ENCODE data around the gene MGLL.

Gene MGLL

DNA sequence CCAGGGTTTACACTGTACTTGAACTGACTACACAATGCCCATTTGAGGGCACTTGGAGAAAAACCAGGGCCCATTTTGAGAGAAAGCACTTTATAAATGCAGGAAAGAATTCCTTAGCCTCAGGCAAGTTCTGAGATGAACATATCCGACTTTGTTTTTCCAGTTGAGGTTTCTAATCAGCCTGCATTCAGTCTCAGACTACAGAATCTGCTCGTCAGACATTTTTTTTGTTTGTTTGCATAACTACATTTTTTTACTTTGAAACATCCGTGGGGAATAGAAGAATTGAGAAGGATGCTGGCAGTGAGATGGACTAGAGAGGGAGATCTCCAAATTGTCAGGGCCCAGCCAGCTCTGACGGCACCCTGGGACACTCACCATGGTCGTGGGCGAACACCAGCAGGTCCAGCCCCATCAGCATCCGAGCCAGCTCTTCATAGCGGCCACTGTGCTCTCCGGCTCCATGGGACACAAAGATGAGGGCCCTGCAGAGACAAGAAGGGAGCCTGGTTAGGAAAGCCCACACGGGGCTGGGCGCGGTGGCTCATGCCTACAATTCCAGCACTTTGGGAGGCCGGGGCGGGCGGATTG, 40.8 kb downstream of the MGLL start:
- no peak overlapping the region for H3K27ac Mint-ChIP-seq (ENCODE audit: low read depth)
- no peak for DNase-seq (ENCODE audit: low spot score in 2 of 2)
- no peak for ATAC-seq (replicated peaks; ENCODE audit: extremely low read depth, poor library complexity, severe bottlenecking)
- H3K27me3 Mint-ChIP-seq: peaks cover 12% of the 10 kb centered on the region
- H3K36me3 Mint-ChIP-seq (ENCODE audit: insufficient read depth): no peaks in the 10 kb centered on the region
- no peak overlapping the region for H3K4me3 Mint-ChIP-seq
- no peaks in the 10 kb centered on the region for H3K9me3 Mint-ChIP-seq
- H3K4me1 Mint-ChIP-seq: no peaks in the 10 kb centered on the region

- H3K36me3 Mint-ChIP-seq (ENCODE audit: insufficient read depth): no peaks in the 10 kb centered on the region
Measured at GRCh38 chr3:127780536-127781400, 41.5 kb downstream of the MGLL start.

GRCh38 chr3:127779747-127780146, 42.6 kb downstream of the MGLL start:
- ATAC-seq (replicated peaks; ENCODE audit: extremely low read depth, poor library complexity, severe bottlenecking): no peak

More at GRCh38 chr3:127780536-127781400, 41.5 kb downstream of the MGLL start:
- no peaks in the 10 kb centered on the region for H3K4me1 Mint-ChIP-seq
- H3K27ac Mint-ChIP-seq (ENCODE audit: low read depth): no peak overlapping the region
- no peak for DNase-seq (ENCODE audit: low spot score in 2 of 2)
- H3K4me3 Mint-ChIP-seq: no peak overlapping the region
- no peaks in the 10 kb centered on the region for H3K9me3 Mint-ChIP-seq
- ATAC-seq (replicated peaks; ENCODE audit: extremely low read depth, poor library complexity, severe bottlenecking): no peak
- H3K27me3 Mint-ChIP-seq: peaks cover 12% of the 10 kb centered on the region

DNA sequence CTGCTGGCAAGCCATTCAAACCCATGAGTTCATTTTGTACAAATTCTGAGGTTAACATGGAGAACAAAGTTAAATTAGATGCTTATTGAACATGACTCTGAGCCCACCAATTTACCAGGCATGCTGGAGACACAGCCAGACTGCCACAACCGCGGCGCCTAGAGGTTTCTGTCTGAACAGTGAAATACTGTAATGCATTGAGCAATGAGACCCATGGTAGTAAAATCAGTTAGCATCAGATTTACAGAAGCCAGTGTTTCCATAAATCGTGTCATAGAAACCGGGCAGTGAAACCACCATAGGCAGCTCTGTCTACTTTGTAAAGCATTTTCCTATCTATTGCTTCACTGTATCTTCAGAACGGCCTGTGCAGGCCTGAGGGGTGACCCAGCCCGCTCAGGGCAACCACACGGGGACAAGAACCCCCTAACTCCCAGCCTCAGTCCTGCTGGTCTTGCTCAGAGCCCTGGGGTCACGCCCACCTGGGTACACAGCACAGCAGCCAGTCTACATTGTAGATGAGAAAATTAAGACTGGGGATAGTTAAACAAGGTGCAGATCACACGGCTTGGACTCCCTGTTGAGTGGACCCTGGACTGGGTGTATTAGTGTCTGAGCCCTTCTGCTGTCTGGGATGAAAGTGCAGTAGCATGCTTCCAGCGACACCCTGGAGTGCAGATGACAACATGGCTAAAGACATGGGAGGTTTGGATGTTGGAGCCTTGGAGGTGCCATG, 44.2 kb downstream of the MGLL start:
- H3K27ac Mint-ChIP-seq (ENCODE audit: low read depth): no peak overlapping the region
- H3K36me3 Mint-ChIP-seq (ENCODE audit: insufficient read depth): no peaks in the 10 kb centered on the region
- no peak overlapping the region for H3K4me3 Mint-ChIP-seq
- no peaks in the 10 kb centered on the region for H3K4me1 Mint-ChIP-seq
- DNase-seq (ENCODE audit: low spot score in 2 of 2): no peak
- ATAC-seq (replicated peaks; ENCODE audit: extremely low read depth, poor library complexity, severe bottlenecking): no peak
- H3K9me3 Mint-ChIP-seq: no peaks in the 10 kb centered on the region
- H3K27me3 Mint-ChIP-seq: no peaks in the 10 kb centered on the region

More at GRCh38 chr3:127779747-127780146, 42.6 kb downstream of the MGLL start:
- no peaks in the 10 kb centered on the region for H3K9me3 Mint-ChIP-seq
- DNase-seq (ENCODE audit: low spot score in 2 of 2): no peak
- H3K27ac Mint-ChIP-seq (ENCODE audit: low read depth): no peak overlapping the region
- H3K36me3 Mint-ChIP-seq (ENCODE audit: insufficient read depth): no peaks in the 10 kb centered on the region
- H3K27me3 Mint-ChIP-seq: peaks cover 2% of the 10 kb centered on the region
- H3K4me3 Mint-ChIP-seq: no peak overlapping the region
- no peaks in the 10 kb centered on the region for H3K4me1 Mint-ChIP-seq

GRCh38 chr3:127777332-127777731, 45.0 kb downstream of the MGLL start:
- Mint-ChIP-seq H3K4me3 (no peak overlapping the region), H3K9me3 (no peaks in the 10 kb centered on the region), H3K27ac (ENCODE audit: low read depth) (no peak overlapping the region), H3K27me3 (no peaks in the 10 kb centered on the region), H3K36me3 (ENCODE audit: insufficient read depth) (no peaks in the 10 kb centered on the region), H3K4me1 (no peaks in the 10 kb centered on the region)
- no peak for DNase-seq (ENCODE audit: low spot score in 2 of 2)
- ATAC-seq (replicated peaks; ENCODE audit: extremely low read depth, poor library complexity, severe bottlenecking): no peak

DNA sequence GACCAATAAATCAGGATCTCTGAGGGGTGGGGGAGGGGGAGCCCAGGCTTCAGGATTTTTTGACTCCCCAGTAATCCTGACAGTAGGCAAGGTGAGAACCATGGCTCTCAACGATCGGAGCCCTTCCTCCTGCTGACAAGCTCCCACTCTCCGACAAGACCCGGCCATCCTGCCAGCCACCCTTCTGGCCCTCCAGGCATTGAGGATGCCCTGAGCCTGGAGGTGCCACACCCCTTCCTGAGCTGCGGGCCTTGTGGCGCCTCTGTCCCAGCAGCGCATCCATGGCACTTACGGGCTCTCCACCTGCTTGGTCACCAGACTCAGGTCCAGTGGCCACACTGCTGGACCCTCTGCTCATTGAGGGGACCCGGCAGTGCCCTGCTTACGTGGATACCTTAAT, 46.0 kb downstream of the MGLL start:
- ATAC-seq (replicated peaks; ENCODE audit: extremely low read depth, poor library complexity, severe bottlenecking) (no peak), DNase-seq (ENCODE audit: low spot score in 2 of 2) (no peak)
- Mint-ChIP-seq H3K27me3 (no peaks in the 10 kb centered on the region), H3K36me3 (ENCODE audit: insufficient read depth) (no peaks in the 10 kb centered on the region), H3K4me1 (no peaks in the 10 kb centered on the region), H3K27ac (ENCODE audit: low read depth) (peak overlapping the region; percentile 54), H3K9me3 (no peaks in the 10 kb centered on the region), H3K4me3 (no peak overlapping the region)

- Mint-ChIP-seq H3K36me3 (ENCODE audit: insufficient read depth) (no peaks in the 10 kb centered on the region), H3K4me3 (no peak overlapping the region), H3K9me3 (no peaks in the 10 kb centered on the region), H3K27me3 (no peaks in the 10 kb centered on the region), H3K27ac (ENCODE audit: low read depth) (peak overlapping the region; percentile 54), H3K4me1 (no peaks in the 10 kb centered on the region)
- no peak for ATAC-seq (replicated peaks; ENCODE audit: extremely low read depth, poor library complexity, severe bottlenecking)
- no peak for DNase-seq (ENCODE audit: low spot score in 2 of 2)
Measured at GRCh38 chr3:127775398-127776109, 46.8 kb downstream of the MGLL start.

DNA sequence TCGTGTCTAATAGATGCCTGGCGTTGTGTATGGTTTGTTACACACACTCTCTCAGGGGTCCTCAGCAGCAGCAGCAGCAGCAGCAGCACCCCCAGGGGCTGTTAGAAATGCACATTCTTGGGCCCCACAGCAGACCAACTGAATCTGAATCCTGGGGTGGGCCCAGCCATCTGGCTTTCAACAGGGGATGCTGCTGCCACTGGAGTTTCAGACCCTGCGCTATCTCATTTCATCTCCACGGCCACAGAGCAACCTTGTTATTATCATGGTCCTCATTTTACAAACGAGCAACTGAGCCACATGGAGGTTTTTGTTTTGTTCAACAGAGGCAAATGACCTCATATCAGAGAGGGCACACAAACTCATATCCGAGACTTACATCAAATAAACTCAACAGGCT, 47.7 kb downstream of the MGLL start:
- H3K36me3 Mint-ChIP-seq (ENCODE audit: insufficient read depth): no peaks in the 10 kb centered on the region
- ATAC-seq (replicated peaks; ENCODE audit: extremely low read depth, poor library complexity, severe bottlenecking) (no peak), DNase-seq (ENCODE audit: low spot score in 2 of 2) (no peak)
- H3K27me3 Mint-ChIP-seq: no peaks in the 10 kb centered on the region
- no peak overlapping the region for H3K27ac Mint-ChIP-seq (ENCODE audit: low read depth)
- no peaks in the 10 kb centered on the region for H3K4me1 Mint-ChIP-seq
- H3K4me3 Mint-ChIP-seq: no peak overlapping the region
- H3K9me3 Mint-ChIP-seq: no peaks in the 10 kb centered on the region

DNA sequence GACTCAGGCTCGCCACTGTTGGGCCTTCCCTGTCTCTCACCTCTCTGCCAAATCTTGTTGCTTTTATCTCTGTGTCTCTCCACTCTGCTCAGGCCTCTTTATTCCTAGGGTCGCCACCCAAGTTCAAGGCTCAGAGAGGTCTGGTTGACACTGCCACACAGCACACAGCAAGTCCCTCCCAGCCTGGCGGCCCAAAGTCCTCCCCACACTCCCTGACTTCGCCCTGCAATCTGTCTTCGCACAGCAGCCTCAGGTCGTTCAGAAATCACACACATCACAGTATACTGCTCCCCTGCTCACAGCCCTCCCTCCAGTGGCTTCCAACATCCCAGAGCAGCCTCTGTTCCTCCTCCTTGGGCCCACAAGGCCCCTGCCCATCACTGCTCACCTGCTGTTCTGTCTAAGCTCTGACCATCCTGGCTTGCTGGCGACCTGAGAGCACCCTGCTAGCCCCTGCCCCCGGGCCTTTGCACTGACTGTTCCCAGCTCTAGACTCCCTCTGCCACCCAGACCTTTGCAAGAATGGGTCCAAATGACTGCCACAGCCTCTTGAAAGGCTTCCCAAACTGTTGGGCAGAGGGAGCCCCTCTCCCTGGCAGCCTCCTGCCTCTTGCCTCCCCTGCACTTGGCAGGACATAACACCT, 48.4 kb downstream of the MGLL start:
- Mint-ChIP-seq H3K9me3 (no peaks in the 10 kb centered on the region), H3K27ac (ENCODE audit: low read depth) (peak overlapping the region; percentile 48), H3K4me3 (no peak overlapping the region), H3K27me3 (no peaks in the 10 kb centered on the region), H3K4me1 (no peaks in the 10 kb centered on the region), H3K36me3 (ENCODE audit: insufficient read depth) (no peaks in the 10 kb centered on the region)
- ATAC-seq (replicated peaks; ENCODE audit: extremely low read depth, poor library complexity, severe bottlenecking) (no peak), DNase-seq (ENCODE audit: low spot score in 2 of 2) (no peak)

GRCh38 chr3:127772827-127773751, 49.2 kb downstream of the MGLL start:
- no peak overlapping the region for H3K4me3 Mint-ChIP-seq
- no peaks in the 10 kb centered on the region for H3K36me3 Mint-ChIP-seq (ENCODE audit: insufficient read depth)

DNA sequence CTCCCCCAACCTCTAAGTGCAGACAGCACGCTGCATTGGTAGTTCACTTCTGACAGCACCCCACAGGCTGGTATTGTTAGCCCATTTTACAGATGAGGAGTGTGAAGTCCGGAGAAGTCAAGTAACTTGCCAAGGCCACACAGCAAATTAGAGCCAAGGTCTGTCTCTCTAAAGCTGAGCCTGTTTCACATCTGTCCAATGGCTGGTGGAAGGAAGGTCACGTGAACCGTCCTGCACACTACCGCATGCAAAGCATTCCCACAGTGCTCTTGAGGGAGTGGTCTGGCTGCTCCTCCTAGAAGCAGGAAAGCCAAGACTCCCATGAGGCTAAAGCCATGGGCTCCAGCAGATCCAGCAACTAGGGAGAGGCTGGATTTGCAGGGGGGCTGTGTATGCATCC, 50.0 kb downstream of the MGLL start:
- DNase-seq (ENCODE audit: low spot score in 2 of 2) (no peak), ATAC-seq (replicated peaks; ENCODE audit: extremely low read depth, poor library complexity, severe bottlenecking) (no peak)
- H3K27me3 Mint-ChIP-seq: peaks cover 2% of the 10 kb centered on the region
- H3K36me3 Mint-ChIP-seq (ENCODE audit: insufficient read depth): no peaks in the 10 kb centered on the region
- no peak overlapping the region for H3K4me3 Mint-ChIP-seq
- H3K27ac Mint-ChIP-seq (ENCODE audit: low read depth): no peak overlapping the region
- no peaks in the 10 kb centered on the region for H3K4me1 Mint-ChIP-seq
- H3K9me3 Mint-ChIP-seq: no peaks in the 10 kb centered on the region

More at GRCh38 chr3:127772827-127773751, 49.2 kb downstream of the MGLL start:
- H3K9me3 Mint-ChIP-seq: no peaks in the 10 kb centered on the region
- H3K4me1 Mint-ChIP-seq: no peaks in the 10 kb centered on the region
- DNase-seq (ENCODE audit: low spot score in 2 of 2): no peak
- no peak overlapping the region for H3K27ac Mint-ChIP-seq (ENCODE audit: low read depth)
- no peaks in the 10 kb centered on the region for H3K27me3 Mint-ChIP-seq
- no peak for ATAC-seq (replicated peaks; ENCODE audit: extremely low read depth, poor library complexity, severe bottlenecking)
